ENCODE data around the gene AFF3.
"Not testable (repeated sequence)": the region's sequence is repeated elsewhere in the genome, so short reads cannot be mapped to it uniquely, and the experiment has no call there.

Gene AFF3

GRCh38 chr2:100107440-100107839 is 35.0 kb downstream of the AFF3 start:
- DNase-seq (ENCODE audit: low read depth) = no peak

- DNase-seq (ENCODE audit: low read depth) = no peak
Measured at GRCh38 chr2:100106460-100106859, 35.9 kb downstream of the AFF3 start.

GRCh38 chr2:100105678-100106054 is 36.7 kb downstream of the AFF3 start:
- no peak for DNase-seq (ENCODE audit: low read depth)

DNA sequence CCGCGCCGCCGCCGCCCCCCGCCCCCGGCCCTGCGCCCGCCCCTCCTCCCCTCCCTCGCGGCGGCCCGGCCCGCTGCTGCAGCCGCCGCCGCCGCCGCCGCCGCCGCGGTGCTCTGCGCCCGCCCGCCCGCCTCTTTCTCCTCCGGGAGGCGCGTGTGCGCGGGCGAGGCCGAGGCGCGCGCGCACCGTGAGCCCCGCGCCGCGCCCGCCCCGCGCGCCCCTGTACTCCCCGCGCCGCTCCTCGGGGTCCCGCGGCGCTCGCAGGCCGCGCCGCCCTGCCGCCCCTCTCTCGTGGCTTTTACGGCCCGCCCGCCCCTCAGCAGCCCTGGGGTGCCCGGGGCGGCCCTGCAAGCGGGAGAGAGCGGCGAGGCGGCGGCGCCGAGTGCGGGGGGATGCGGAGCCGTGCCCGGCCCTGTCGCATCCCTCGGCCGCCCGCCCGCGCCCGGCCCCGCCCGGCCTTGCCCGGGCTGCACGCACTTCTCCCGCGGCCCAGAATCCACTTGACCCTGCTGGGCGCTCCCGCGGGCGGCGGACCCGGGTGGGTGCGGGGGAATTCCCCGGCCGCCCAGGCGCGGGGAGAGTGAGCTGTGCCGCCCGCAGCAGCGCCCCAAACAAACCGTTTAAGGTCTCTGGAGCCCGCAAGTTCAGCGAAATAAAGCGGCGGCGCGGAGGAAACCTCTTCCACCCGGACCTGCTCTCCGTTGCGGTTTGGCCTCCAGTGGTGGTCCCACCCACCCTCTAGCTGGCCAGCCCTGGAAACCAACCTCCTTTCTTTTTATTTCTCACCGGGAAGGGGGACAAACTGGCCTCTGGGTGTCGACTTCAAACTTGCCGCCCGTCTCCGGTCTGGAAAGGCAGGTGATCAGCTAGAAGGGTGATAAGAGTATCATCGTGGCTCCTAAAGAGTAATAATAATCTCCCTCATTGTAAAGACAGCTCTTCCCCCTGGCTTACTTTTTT is 37.4 kb downstream of the AFF3 start:
- no peak for DNase-seq (ENCODE audit: low read depth)

DNA sequence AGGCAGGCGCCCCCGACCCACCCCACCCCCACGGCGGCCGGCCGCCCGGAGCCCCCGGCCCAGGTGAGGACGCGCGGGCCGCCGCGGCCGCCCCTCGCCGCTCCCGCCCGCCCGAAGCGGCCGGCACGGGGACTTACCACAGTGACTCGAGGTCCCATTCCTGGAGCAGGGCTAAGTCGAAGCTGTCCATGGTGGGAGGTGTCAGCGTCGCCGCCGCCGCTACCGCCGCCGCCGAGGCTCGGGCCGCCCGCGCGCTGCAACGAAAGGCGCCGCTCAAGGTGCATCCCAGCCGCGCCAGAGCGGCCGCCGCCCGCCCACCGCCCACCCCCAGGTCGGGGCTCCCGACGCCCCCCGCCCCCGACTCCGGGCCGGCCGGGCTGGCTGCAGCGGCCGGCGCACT is 38.1 kb downstream of the AFF3 start:
- DNase-seq (ENCODE audit: low read depth) = not testable (repeated sequence)

- not testable (repeated sequence) for DNase-seq (ENCODE audit: low read depth)
Measured at GRCh38 chr2:100103527-100104252, 38.7 kb downstream of the AFF3 start.

DNA sequence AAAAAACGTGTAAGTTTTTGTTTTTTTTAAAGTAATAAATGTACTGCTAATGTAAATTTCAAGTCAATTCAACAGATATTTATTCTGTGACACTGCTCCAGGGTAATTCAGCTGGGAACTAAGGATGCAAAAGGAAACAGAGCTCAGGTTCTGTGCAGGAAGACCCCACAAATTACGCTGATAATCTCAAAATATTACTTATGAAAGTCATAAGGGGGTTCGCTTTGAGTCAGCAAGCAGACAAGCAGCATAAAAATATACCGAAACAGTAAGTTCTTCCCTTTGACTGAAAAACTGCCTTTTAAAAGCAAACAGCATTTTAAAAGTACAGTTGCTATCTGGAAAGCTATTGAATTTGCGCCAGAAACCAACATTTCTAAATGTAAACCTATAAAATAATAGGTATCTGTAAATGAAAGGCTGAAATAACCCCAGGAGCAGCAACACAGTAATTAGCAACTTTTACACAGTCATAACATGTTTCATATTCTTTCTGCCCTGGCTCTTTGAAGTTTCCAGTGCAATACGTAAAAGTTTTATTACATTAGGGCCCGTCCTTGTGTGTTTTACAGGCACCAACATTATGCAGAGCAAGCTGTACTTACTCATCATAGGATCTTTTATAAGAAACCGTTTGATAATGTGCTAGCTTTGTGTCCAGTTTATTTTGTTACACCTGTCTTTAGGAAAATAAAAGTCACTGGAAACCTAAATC is 39.8 kb downstream of the AFF3 start:
- DNase-seq (ENCODE audit: low read depth) = not testable (repeated sequence)

GRCh38 chr2:100098855-100099254 is 43.5 kb downstream of the AFF3 start:
- not testable (repeated sequence) for DNase-seq (ENCODE audit: low read depth)

GRCh38 chr2:100097611-100098294 is 44.6 kb downstream of the AFF3 start:
- not testable (repeated sequence) for DNase-seq (ENCODE audit: low read depth)

- DNase-seq (ENCODE audit: low read depth) = not testable (repeated sequence)
Measured at GRCh38 chr2:100095845-100096244, 46.5 kb downstream of the AFF3 start.

DNA sequence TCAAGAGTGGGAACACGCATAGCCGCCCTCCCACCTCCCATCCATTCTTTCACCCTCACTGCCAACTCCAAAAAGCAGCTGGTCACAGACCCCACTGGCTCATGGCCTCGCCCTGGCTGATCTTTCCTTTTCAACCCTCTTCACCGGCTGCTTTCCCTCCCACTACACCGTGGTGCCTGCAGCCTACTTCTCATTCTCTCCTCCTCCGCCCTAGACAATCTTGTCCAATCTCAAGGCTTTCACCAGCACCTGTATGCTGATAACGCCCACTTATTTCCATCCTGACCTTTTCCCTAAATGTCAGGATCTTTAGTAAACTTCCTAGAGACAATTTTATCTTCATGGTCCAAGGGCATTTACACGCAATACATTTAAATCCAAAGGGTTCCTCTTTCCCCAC is 50.6 kb downstream of the AFF3 start:
- not testable (repeated sequence) for DNase-seq (ENCODE audit: low read depth)

GRCh38 chr2:100085744-100086143 is 56.6 kb downstream of the AFF3 start:
- not testable (repeated sequence) for DNase-seq (ENCODE audit: low read depth)

DNA sequence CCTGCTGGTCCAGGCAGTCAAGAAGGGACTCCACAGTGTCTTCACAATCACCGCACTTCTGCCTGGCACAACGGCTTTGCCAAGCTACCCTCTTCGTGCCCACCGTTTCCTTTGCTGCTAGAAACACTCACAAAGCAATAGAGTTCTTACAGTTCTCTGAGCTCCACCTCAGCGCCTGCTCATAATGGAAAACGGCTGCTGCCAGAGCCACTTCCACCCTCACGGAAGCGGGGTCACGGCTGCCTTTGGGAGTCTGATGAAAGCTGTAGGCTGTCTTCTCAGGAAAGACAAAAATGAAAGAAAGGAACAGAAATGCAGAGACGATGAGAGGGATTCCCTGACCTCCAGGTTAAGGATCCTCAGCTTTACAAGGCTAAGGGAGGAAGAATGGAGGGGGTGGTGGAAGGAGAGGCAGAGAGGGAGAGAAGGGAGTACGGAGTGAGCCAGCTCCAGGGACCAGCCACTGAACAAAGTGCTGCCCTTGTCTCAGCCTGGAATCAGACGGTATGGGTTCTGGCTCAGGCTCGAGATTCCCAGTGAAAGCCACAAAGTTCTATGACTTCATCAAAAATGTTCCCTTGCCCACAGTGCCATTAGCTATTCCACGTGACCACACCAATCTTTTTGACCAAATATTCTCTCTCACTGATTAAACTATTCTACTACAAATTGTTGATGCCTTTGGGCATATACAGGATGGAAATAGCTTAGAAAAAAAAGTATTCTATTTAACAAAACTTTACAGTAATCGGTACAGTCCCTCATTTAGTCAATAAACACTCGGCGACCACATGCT is 58.8 kb downstream of the AFF3 start:
- DNase-seq (ENCODE audit: low read depth) = not testable (repeated sequence)

DNA sequence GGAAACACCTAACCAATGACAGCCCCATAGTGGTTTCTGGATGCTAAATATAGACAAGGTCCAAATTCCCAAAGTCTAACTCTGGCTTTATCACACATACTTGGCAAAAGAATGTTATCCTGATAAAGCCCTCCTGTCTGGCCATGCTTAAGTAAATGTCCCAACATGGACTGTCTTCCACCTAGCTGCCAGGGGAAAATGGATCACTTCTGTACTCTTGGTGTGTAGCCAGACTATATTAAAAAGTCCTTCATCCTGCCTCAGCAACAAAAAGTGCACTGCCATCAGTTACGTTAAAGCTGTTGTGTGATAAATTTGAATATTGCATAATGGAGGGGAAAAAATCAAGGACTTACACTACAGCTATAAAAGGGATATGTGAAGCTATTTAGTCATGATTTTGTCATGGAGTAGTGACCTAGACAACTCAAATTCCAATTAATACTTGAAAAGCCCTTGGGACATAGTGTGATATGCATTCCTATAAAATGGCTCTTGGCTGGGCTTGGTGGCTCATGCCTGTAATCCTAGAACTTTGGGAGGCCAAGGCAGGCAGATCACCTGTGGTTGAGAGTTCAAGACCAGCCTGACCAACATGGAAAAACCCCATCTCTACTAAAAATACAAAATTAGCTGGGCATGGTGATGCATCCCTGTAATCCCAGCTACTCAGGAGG is 60.0 kb downstream of the AFF3 start:
- not testable (repeated sequence) for DNase-seq (ENCODE audit: low read depth)

DNA sequence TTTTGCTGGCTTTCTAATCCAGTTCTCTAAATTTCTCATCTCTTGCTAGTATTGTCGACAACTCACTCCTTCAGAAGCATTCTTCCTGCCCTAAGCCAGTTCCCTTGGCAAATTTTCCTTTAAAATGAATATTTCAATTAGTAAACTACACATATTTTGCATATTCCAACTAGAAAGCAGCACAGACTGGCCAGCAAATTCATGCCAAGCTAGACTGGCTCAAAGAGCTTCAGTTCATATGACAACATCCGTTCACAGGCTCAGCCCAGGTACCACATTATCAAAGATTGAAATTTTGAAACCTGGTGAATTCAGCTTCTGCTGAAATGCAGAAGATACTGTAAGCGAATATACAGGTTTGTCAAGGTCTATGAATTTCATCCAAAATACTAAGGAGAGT is 64.5 kb downstream of the AFF3 start:
- DNase-seq (ENCODE audit: low read depth) = no peak

DNA sequence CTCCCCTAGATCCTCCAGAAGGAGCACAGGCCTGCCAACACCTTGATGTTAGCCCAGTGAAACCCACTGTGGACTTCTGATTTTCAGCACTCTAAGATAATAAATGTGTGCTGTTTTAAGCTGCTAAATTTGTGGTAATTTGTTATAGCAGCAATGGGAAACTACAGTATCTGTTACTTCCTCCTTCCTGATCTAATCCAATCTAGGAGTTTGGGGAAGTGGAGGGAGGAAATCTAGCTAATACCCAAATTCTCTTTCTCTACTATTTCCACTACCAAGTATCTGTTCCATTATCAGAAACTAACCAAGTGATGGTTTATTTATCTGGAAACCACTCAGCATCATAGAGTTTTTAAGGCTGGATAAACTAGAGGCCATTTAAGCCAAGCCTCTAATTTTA is 64.9 kb downstream of the AFF3 start:
- DNase-seq (ENCODE audit: low read depth) = no peak

- no peak for DNase-seq (ENCODE audit: low read depth)
Measured at GRCh38 chr2:100075532-100075931, 66.9 kb downstream of the AFF3 start.

GRCh38 chr2:100073110-100073509 is 69.3 kb downstream of the AFF3 start:
- DNase-seq (ENCODE audit: low read depth) = no peak

DNA sequence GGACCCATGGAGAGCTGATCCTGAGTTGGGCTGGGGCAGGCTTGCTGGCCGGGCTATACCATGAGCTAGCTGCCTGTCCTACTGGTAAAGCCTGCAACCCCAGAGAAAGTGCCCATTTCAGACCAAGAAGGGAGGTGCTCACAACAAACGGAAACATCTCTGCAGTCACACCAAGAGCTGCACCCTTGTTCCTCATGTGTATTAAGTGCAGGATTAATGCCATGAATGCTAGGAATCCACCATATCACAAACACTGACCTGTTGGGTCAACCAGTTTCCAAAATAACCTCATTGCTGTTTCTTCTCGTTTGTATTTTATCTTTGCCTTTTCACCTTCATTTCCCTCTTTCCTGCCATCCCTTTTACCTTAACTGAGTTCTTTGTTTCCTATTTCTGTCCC is 69.9 kb downstream of the AFF3 start:
- no peak for DNase-seq (ENCODE audit: low read depth)

GRCh38 chr2:100071335-100072043 is 70.9 kb downstream of the AFF3 start:
- no peak for DNase-seq (ENCODE audit: low read depth)
